HepG2 (cell line): ENCODE data around the gene IKZF3. TPM values are rescaled to one million over a fixed set of nuclear protein-coding genes. Genes with fewer than 3 reads are reported as not detected.

Experiments used
- ARNT ChIP-seq: fragments of 450-650 bp; IDR thresholded peaks from 2 replicates; pipeline ENCODE4 v1.6.1; 2017
- FOSL1 ChIP-seq: sonication (generic); formaldehyde crosslinking; IDR thresholded peaks from 2 replicates; pipeline ENCODE4 v1.9.0; 2021; ENCODE audit warnings: missing genetic modification reagents, borderline replicate concordance
- HNRNPLL ChIP-seq: fragments of 200-400 bp; formaldehyde crosslinking; IDR thresholded peaks from 2 replicates; pipeline ENCODE4 v1.6.1; 2017; ENCODE audit warnings: mild to moderate bottlenecking, low read depth, low read length; ENCODE audit not compliant: poor library complexity, severe bottlenecking
- HOXA5 ChIP-seq: sonication (generic); formaldehyde crosslinking; IDR thresholded peaks from 2 replicates; pipeline ENCODE4 v1.4.0; 2020; ENCODE audit warnings: missing genetic modification reagents
- HOXA9 ChIP-seq: sonication (generic); formaldehyde crosslinking; IDR thresholded peaks from 2 replicates; pipeline ENCODE4 v1.8.1; 2022; ENCODE audit warnings: missing genetic modification reagents, mild to moderate bottlenecking, moderate library complexity, borderline replicate concordance
- IRF2 ChIP-seq: IDR thresholded peaks from 2 replicates; pipeline ENCODE4 v1.6.1; 2018; ENCODE audit warnings: missing genetic modification reagents, missing compliant biosample characterization
- JUN ChIP-seq: sonication (generic); formaldehyde crosslinking; IDR thresholded peaks from 2 replicates; pipeline ENCODE4 v1.4.0; 2020; ENCODE audit warnings: mild to moderate bottlenecking, missing genetic modification reagents
- KLF13 ChIP-seq: sonication (generic); formaldehyde crosslinking; IDR thresholded peaks from 2 replicates; pipeline ENCODE4 v1.4.0; 2020; ENCODE audit warnings: mild to moderate bottlenecking, missing genetic modification reagents
- MBNL3 ChIP-seq: fragments of 250-450 bp; sonication (Bioruptor Pico); conservative IDR thresholded peaks from 2 replicates; pipeline ENCODE4 v1.8.0; 2022; ENCODE audit warnings: mild to moderate bottlenecking, inconsistent platforms
- MTA1 ChIP-seq: sonication (generic); formaldehyde crosslinking; IDR thresholded peaks from 2 replicates; pipeline ENCODE4 v1.4.0; 2020; ENCODE audit warnings: missing genetic modification reagents, mild to moderate bottlenecking, borderline replicate concordance
- PPARG ChIP-seq: conservative IDR thresholded peaks from 2 replicates; pipeline ENCODE4 v1.6.1; 2016; ENCODE audit warnings: missing biosample characterization, missing genetic modification reagents
- RARG ChIP-seq: sonication (generic); formaldehyde crosslinking; IDR thresholded peaks from 2 replicates; pipeline ENCODE4 v1.4.0; 2020; ENCODE audit warnings: low read depth, mild to moderate bottlenecking, missing genetic modification reagents
- SMYD3 ChIP-seq: sonication (generic); formaldehyde crosslinking; IDR thresholded peaks from 2 replicates; pipeline ENCODE4 v1.8.1; 2023; ENCODE audit warnings: mild to moderate bottlenecking, missing genetic modification reagents
- SP5 ChIP-seq: IDR thresholded peaks from 2 replicates; pipeline ENCODE4 v1.6.1; 2016; ENCODE audit warnings: low read depth, borderline replicate concordance
- ZNF660 ChIP-seq: sonication (generic); formaldehyde crosslinking; IDR thresholded peaks from 2 replicates; pipeline ENCODE4 v1.5.1; 2020; ENCODE audit warnings: mild to moderate bottlenecking, low read depth, missing genetic modification reagents, borderline replicate concordance
- ZNF761 ChIP-seq: sonication (generic); formaldehyde crosslinking; conservative IDR thresholded peaks from 2 replicates; pipeline ENCODE4 v1.4.0; 2020; ENCODE audit warnings: mild to moderate bottlenecking, missing genetic modification reagents
- ZNF768 ChIP-seq: sonication (generic); formaldehyde crosslinking; IDR thresholded peaks from 2 replicates; pipeline ENCODE4 v1.4.0; 2020; ENCODE audit warnings: missing genetic modification reagents
- polyA plus RNA-seq, 8 experiments: library from polyadenylated mRNA; depleted of rRNA in 3 of 8; stranded (reverse) in 7 of 8; unstranded in 1 of 8; fragments of >200 nt; fragmentation: Illumina TruSeq in 4 of 8; extraction: Trizol in 4 of 8; gene quantifications; 2 replicates each; pipeline versions ENCODE4 v1.2.1 to v1.2.3, GENCODE V29; 2011 to 2016; ENCODE audit warnings: low read depth in 4 of 8, missing spikeins in 1 of 8, mixed read lengths in 1 of 8; ENCODE audit not compliant: insufficient read depth in 1 of 8
- total RNA-seq, 5 experiments: library from RNA; depleted of rRNA; stranded (reverse); fragments of >200 nt; fragmentation: Illumina TruSeq; extraction: Trizol; gene quantifications; 2 replicates each; pipeline ENCODE4 v1.2.3, GENCODE V29; 2016; ENCODE audit warnings: low read depth in 1 of 5
- TF ChIP-seq, protein P1 (sequence below): sonication (generic); formaldehyde crosslinking; IDR thresholded peaks from 2 replicates; pipeline ENCODE4 v1.4.0; 2020; ENCODE audit warnings: mild to moderate bottlenecking, low read depth, missing genetic modification reagents
- TF ChIP-seq, protein P2 (sequence below): sonication (generic); formaldehyde crosslinking; IDR thresholded peaks from 2 replicates; pipeline ENCODE4 v1.8.0; 2022; ENCODE audit warnings: missing genetic modification reagents, low read depth, mild to moderate bottlenecking, borderline replicate concordance
- TF ChIP-seq, protein P3 (sequence below): IDR thresholded peaks from 2 replicates; pipeline ENCODE4 v1.6.1; 2016
- TF ChIP-seq, protein P4 (sequence below): sonication (generic); formaldehyde crosslinking; IDR thresholded peaks from 2 replicates; pipeline ENCODE4; 2020; ENCODE audit warnings: missing genetic modification reagents, mild to moderate bottlenecking, borderline replicate concordance

Gene IKZF3
- total and polyA plus RNA-seq, 2 of the 13 experiments (the other 11 are each of a cell fraction or from before 2014, with no cell fraction given) = not detected

DNA sequence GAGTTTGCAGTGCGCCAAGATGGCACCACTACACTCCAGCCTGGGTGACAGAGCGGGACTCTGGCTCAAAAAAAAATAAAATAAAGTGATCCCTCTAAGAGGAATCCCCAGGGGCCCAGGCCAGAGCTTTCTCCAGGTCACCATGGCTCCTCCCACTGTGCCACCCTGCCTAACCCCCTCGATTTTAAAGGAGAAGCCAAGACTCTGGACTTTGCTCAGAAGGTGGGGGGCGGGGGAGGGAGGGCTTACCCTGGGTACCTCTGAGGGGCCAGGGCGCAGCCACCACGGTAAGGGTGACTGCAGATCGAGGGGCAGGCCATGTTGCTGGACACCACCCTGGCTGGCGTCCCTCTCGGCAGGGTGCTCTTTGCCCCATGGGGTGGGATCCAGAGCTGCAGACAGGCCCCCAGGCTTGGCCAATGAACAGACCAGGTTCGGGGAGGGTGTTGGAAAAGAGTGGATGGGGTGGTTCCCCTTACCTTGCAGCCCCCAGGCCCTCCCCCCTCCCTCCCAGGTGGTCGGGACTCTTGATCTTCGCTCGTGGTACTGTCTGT lies 126.8 kb downstream of the IKZF3 start (continued):
- TF ChIP-seq FOSL1 (CRISPR knock-in tag) (no peak), KLF13 (CRISPR knock-in tag) (no peak), IRF2 (CRISPR knock-in tag) (no peak), JUN (CRISPR knock-in tag) (no peak), ARNT (no peak), RARG (0 out of 2 replicates have a peak, but pooled peaks have one; percentile 22), ZNF660 (CRISPR knock-in tag) (0 out of 2 replicates have a peak, but pooled peaks have one; percentile 57), SMYD3 (CRISPR knock-in tag) (no peak), ZNF761 (no peak; the same call in 1 of the 2 replicates), SP5 (CRISPR knock-in tag) (peak; percentile 64; the same call in 1 of the 2 replicates), HOXA5 (CRISPR knock-in tag) (no peak), HOXA9 (CRISPR knock-in tag) (no peak), ZNF768 (CRISPR knock-in tag) (peak; percentile 37; the same call in 1 of the 2 replicates), MTA1 (CRISPR knock-in tag) (no peak), HNRNPLL (no peak), MBNL3 (CRISPR knock-in tag) (no peak), PPARG (CRISPR knock-in tag) (peak; percentile 2; the same call in 1 of the 2 replicates)
- TF ChIP-seq, protein P1, sequence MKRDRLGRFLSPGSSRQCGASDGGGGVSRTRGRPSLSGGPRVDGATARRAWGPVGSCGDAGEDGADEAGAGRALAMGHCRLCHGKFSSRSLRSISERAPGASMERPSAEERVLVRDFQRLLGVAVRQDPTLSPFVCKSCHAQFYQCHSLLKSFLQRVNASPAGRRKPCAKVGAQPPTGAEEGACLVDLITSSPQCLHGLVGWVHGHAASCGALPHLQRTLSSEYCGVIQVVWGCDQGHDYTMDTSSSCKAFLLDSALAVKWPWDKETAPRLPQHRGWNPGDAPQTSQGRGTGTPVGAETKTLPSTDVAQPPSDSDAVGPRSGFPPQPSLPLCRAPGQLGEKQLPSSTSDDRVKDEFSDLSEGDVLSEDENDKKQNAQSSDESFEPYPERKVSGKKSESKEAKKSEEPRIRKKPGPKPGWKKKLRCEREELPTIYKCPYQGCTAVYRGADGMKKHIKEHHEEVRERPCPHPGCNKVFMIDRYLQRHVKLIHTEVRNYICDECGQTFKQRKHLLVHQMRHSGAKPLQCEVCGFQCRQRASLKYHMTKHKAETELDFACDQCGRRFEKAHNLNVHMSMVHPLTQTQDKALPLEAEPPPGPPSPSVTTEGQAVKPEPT (CRISPR knock-in tag) = no peak
- TF ChIP-seq, protein P2, sequence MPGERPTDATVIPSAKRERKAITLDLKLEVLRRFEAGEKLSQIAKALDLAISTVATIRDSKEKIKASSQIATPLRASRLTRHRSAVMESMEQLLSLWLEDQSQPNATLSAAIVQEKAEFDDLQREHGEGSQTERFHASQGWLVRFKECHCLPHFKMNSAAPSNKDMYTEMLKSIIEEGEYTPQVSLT (CRISPR knock-in tag) = no peak
- TF ChIP-seq, protein P3, sequence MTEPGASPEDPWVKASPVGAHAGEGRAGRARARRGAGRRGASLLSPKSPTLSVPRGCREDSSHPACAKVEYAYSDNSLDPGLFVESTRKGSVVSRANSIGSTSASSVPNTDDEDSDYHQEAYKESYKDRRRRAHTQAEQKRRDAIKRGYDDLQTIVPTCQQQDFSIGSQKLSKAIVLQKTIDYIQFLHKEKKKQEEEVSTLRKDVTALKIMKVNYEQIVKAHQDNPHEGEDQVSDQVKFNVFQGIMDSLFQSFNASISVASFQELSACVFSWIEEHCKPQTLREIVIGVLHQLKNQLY = 0 out of 2 replicates have a peak, but pooled peaks have one; percentile 35
- TF ChIP-seq, protein P4, sequence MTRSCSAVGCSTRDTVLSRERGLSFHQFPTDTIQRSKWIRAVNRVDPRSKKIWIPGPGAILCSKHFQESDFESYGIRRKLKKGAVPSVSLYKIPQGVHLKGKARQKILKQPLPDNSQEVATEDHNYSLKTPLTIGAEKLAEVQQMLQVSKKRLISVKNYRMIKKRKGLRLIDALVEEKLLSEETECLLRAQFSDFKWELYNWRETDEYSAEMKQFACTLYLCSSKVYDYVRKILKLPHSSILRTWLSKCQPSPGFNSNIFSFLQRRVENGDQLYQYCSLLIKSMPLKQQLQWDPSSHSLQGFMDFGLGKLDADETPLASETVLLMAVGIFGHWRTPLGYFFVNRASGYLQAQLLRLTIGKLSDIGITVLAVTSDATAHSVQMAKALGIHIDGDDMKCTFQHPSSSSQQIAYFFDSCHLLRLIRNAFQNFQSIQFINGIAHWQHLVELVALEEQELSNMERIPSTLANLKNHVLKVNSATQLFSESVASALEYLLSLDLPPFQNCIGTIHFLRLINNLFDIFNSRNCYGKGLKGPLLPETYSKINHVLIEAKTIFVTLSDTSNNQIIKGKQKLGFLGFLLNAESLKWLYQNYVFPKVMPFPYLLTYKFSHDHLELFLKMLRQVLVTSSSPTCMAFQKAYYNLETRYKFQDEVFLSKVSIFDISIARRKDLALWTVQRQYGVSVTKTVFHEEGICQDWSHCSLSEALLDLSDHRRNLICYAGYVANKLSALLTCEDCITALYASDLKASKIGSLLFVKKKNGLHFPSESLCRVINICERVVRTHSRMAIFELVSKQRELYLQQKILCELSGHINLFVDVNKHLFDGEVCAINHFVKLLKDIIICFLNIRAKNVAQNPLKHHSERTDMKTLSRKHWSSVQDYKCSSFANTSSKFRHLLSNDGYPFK (CRISPR knock-in tag) = no peak
